CD8-positive, alpha-beta memory T cell (primary cell): ENCODE measurements around the gene SLC41A3. TPM values are rescaled to one million over a fixed set of nuclear protein-coding genes. Genes with fewer than 3 reads are reported as not detected.

ENCODE experiments used
- CTCF ChIA-PET: fragments of 350-600 bp; sonication (Branson Sonifier 250); formaldehyde crosslinking; loops from one replicate; lab custom pipeline; 2021; ENCODE audit warnings: antibody characterized with exemption; lab: Charles Lee
- POLR2A ChIA-PET: fragments of 350-600 bp; sonication (Branson Sonifier 250); formaldehyde crosslinking; loops from one replicate; lab custom pipeline; 2021; ENCODE audit warnings: antibody characterized with exemption; lab: Charles Lee
- DNase-seq, 5 donors: peaks; one replicate each; pipeline versions ENCODE4 v3.0.0 to v3.0.0-alpha.2; 2020 to 2022; ENCODE audit warnings: mixed read lengths in 1 of 5
- H3K27ac ChIP-seq: one replicate; pipeline ENCODE4 v1.7.0; 2013; ENCODE audit warnings: low read depth, mild to moderate bottlenecking, low read length, moderate library complexity
- H3K27me3 ChIP-seq: 2 replicates; pipeline ENCODE4 v1.7.0; 2013; ENCODE audit warnings: low read length, mild to moderate bottlenecking; ENCODE audit not compliant: insufficient read depth, poor library complexity, severe bottlenecking
- H3K36me3 ChIP-seq: 2 replicates; pipeline ENCODE4 v1.7.0; 2013; ENCODE audit warnings: mild to moderate bottlenecking, low read length, moderate library complexity; ENCODE audit not compliant: insufficient read depth
- H3K4me1 ChIP-seq: 2 replicates; pipeline ENCODE4 v1.7.0; 2013; ENCODE audit warnings: mild to moderate bottlenecking, low read length, moderate library complexity; ENCODE audit not compliant: insufficient read depth
- H3K4me3 ChIP-seq: 2 replicates; pipeline ENCODE4 v1.7.0; 2013; ENCODE audit warnings: mild to moderate bottlenecking, low read length
- H3K9me3 ChIP-seq: 2 replicates; pipeline ENCODE4 v1.7.0; 2013; ENCODE audit warnings: mild to moderate bottlenecking, low read length
- H3K27ac Mint-ChIP-seq, 8 donors: one replicate each; pipeline ENCODE4 v1.8.0; 2020 to 2021; ENCODE audit warnings: mixed read lengths in 8 of 8, mild to moderate bottlenecking in 6 of 8, inconsistent platforms in 3 of 8, moderate library complexity in 3 of 8
- H3K27me3 Mint-ChIP-seq, 2 donors: one replicate each; pipeline ENCODE4 v1.8.0; 2020 to 2021; ENCODE audit warnings: mixed read lengths in 2 of 2, mild to moderate bottlenecking in 1 of 2, moderate library complexity in 1 of 2
- H3K36me3 Mint-ChIP-seq, 3 donors: one replicate each; pipeline ENCODE4 v1.8.0; 2020 to 2021; ENCODE audit warnings: mixed read lengths in 3 of 3, inconsistent platforms in 1 of 3, mild to moderate bottlenecking in 1 of 3
- H3K4me1 Mint-ChIP-seq, 3 donors: one replicate each; pipeline ENCODE4 v1.8.0; 2020 to 2021; ENCODE audit warnings: mixed read lengths in 3 of 3, inconsistent platforms in 1 of 3, mild to moderate bottlenecking in 1 of 3
- H3K4me3 Mint-ChIP-seq, 7 donors: one replicate each; pipeline ENCODE4 v1.8.0; 2020 to 2021; ENCODE audit warnings: mixed read lengths in 7 of 7, mild to moderate bottlenecking in 6 of 7, moderate library complexity in 4 of 7, inconsistent platforms in 2 of 7
- H3K9me3 Mint-ChIP-seq, 5 donors: one replicate each; pipeline ENCODE4 v1.8.0; 2020 to 2022; ENCODE audit warnings: mixed read lengths in 5 of 5, mild to moderate bottlenecking in 3 of 5, moderate library complexity in 2 of 5, inconsistent platforms in 1 of 5
- polyA plus RNA-seq: library from polyadenylated mRNA; unstranded; fragments of 300-500 nt; fragmentation: Illumina TruSeq; gene quantifications from one replicate; pipeline ENCODE4 v1.2.3, GENCODE V29; 2021
- total RNA-seq, 2 experiments: library from RNA; stranded (reverse); gene quantifications; one replicate each; pipeline ENCODE4 v1.2.3, GENCODE V29; 2021

The SLC41A3 gene
- total and polyA plus RNA-seq, 3 experiments from 2014 or later, result 25.8 to 28.0 (median 25.8) TPM

DNA sequence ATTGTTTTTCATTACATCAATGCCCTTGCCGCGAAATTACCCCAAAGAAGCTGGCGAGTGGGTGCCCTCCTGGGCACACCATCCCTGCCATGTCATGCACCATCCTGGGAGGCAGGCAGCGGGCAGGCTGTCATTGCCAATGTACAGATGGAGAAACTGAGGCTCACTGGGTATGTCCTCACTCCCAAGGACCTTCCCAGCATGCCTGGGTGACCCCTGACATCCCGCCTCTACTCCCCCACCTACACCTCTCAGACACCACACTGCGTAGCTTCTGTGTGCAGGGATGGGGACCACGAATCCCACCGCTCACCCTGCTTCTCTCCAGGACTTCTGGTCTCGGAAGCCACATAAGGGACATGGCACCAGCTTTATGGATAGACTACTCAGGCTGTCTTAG, 41.0 kb upstream of the SLC41A3 start:
- Histone ChIP-seq H3K36me3 (no peaks in the 10 kb centered on the region), H3K9me3 (no peaks in the 10 kb centered on the region), H3K27me3 (no peaks in the 10 kb centered on the region), H3K27ac (no peak overlapping the region), H3K4me1 (no peaks in the 10 kb centered on the region), H3K4me3 (no peak overlapping the region)
- ChIA-PET POLR2A (no interaction called here), CTCF (interaction anchor here (1.3 kb wide), 1 partner anchor 10 kb away, joined by 5 read pairs; no protein-coding TSS in a partner anchor)
- DNase-seq, result peak in 1 of 5 donors; percentile 25
- H3K27me3 Mint-ChIP-seq, result peaks cover 0 to 10% of the 10 kb centered on the region in 2 donors
- H3K4me3 Mint-ChIP-seq, result no peak overlapping the region
- no peaks in the 10 kb centered on the region for H3K9me3 Mint-ChIP-seq
- no peaks in the 10 kb centered on the region for H3K4me1 Mint-ChIP-seq
- H3K27ac Mint-ChIP-seq, result no peak overlapping the region
- H3K36me3 Mint-ChIP-seq, result no peaks in the 10 kb centered on the region

DNA sequence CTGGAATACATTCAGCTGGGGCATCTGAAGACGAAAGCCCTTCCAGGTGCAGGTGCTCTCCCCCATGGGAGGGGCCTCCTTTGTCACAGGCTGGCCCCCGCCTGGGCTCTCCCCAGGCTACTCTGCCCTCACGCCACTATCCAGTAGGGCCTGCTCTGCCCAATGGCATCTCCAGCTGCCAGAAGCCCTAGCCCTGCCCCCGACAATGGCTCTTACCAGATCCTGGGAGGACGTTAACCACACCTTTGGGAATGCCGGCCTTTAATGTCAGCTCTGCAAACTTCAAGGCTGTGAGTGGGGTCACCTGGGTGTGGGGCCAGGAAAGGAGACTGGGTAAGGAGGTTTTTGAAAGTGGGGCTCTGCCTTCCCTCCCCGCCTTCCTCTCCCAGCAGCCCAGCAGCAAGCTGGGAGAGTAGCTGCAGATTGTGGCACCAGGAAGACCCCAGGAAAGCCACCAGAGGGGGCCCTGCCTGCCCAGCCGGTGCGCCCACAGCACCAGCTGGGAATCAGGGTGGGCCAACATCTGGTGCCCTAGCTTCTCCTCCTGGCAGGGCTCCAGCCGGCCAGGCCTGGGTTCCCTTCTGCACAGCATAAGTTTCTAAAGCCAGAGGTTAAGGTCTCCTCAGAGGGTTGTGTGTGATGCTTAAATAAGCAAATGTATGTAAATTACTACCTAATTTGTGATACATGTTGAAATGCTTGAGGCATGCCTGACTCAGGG, 40.4 kb upstream of the SLC41A3 start:
- H3K4me3 ChIP-seq, result no peak overlapping the region
- no peak overlapping the region for H3K27ac ChIP-seq
- no peak overlapping the region for H3K27ac Mint-ChIP-seq
- H3K9me3 ChIP-seq, result no peaks in the 10 kb centered on the region
- ChIA-PET POLR2A (no interaction called here), CTCF (no interaction called here)
- H3K4me1 ChIP-seq, result no peaks in the 10 kb centered on the region
- H3K36me3 ChIP-seq, result no peaks in the 10 kb centered on the region
- DNase-seq, result peak in 1 of 5 donors; percentile 28
- H3K27me3 Mint-ChIP-seq, result peaks cover 0 to 12% of the 10 kb centered on the region in 2 donors
- H3K27me3 ChIP-seq, result no peaks in the 10 kb centered on the region
- no peaks in the 10 kb centered on the region for H3K36me3 Mint-ChIP-seq
- no peaks in the 10 kb centered on the region for H3K4me1 Mint-ChIP-seq
- H3K9me3 Mint-ChIP-seq, result no peaks in the 10 kb centered on the region
- no peak overlapping the region for H3K4me3 Mint-ChIP-seq

DNA sequence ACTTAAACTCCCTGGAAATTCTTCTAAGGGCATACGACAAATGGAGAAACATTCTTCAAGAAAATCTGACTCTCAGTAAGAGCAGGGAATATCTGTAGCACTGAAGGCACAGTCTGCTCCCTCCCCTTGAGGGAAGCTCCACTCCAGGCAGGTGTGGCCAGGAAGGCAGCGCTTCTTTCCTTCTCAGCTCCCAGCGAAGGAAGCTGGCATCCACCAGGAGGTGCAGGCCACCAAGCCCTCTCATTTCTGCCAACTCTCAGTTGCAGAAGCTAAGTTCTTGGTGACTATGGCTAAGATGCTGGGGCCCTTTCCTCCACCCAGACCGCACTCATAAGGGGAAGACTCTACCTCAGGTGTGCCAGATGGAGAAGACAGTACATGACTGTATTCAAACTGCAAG, 37.7 kb upstream of the SLC41A3 start:
- no peaks in the 10 kb centered on the region for H3K9me3 ChIP-seq
- POLR2A ChIA-PET, result no interaction called here
- Mint-ChIP-seq H3K4me3 (no peak overlapping the region), H3K27me3 (peaks cover 4 to 22% of the 10 kb centered on the region in 2 donors), H3K9me3 (no peaks in the 10 kb centered on the region), H3K36me3 (no peaks in the 10 kb centered on the region), H3K27ac (no peak overlapping the region), H3K4me1 (no peaks in the 10 kb centered on the region)
- no peak overlapping the region for H3K27ac ChIP-seq
- no peaks in the 10 kb centered on the region for H3K36me3 ChIP-seq
- DNase-seq, result peak in 1 of 5 donors; percentile 23
- H3K4me1 ChIP-seq, result no peaks in the 10 kb centered on the region
- CTCF ChIA-PET, result no interaction called here
- H3K4me3 ChIP-seq, result no peak overlapping the region
- H3K27me3 ChIP-seq, result no peaks in the 10 kb centered on the region

DNA sequence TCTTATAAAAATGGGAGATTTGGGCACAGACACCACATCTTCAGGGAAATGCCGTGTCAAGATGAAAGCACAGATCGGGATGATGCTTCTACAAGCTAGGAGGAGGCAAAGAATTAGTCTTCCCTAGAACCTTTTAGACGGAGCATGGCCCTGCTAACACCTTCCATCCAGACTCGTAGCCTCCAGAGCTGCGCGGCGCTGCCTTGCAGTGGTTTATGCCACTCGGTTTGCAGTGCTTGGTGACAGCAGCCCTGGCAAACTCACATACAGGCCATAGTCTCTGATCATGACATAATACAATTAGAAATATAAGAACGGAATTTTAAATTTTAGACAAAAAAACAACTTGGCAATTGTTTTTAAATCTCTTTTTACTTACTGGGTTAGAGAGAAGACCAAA, 37.1 kb upstream of the SLC41A3 start:
- H3K4me1 Mint-ChIP-seq, result no peaks in the 10 kb centered on the region
- no peak overlapping the region for H3K4me3 Mint-ChIP-seq
- no peaks in the 10 kb centered on the region for H3K36me3 Mint-ChIP-seq
- H3K27me3 Mint-ChIP-seq, result peaks cover 4 to 22% of the 10 kb centered on the region in 2 donors
- no peaks in the 10 kb centered on the region for H3K4me1 ChIP-seq
- H3K27me3 ChIP-seq, result no peaks in the 10 kb centered on the region
- ChIA-PET CTCF (no interaction called here), POLR2A (no interaction called here)
- no peak overlapping the region for H3K27ac ChIP-seq
- peak in 1 of 5 donors; percentile 39 for DNase-seq
- H3K9me3 Mint-ChIP-seq, result no peaks in the 10 kb centered on the region
- no peak overlapping the region for H3K27ac Mint-ChIP-seq
- H3K9me3 ChIP-seq, result no peaks in the 10 kb centered on the region
- no peak overlapping the region for H3K4me3 ChIP-seq
- no peaks in the 10 kb centered on the region for H3K36me3 ChIP-seq

DNA sequence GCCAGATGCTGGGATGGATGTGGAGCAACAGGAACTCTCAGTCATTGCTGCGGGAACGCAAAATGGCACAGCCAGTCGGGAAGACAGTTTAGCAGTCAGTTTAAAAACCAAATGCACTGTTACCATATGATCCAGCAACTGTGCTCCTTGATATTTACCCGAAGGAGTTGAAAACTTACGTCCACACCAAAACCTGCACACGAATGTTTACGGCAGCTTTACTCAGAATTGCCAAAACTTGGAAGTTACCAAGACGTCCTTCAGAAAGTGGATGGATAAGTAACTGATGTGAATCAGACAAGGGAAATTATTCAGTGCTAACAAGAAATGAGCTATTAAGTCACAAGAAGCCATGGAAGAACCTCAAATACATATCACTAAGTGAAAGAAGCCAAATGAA, 36.1 kb upstream of the SLC41A3 start:
- Mint-ChIP-seq H3K4me1 (no peaks in the 10 kb centered on the region), H3K27ac (no peak overlapping the region), H3K4me3 (no peak overlapping the region), H3K9me3 (no peaks in the 10 kb centered on the region), H3K27me3 (peaks cover 4 to 22% of the 10 kb centered on the region in 2 donors), H3K36me3 (no peaks in the 10 kb centered on the region)
- CTCF ChIA-PET, result no interaction called here
- DNase-seq, result no peak
- POLR2A ChIA-PET, result no interaction called here
- Histone ChIP-seq H3K4me3 (no peak overlapping the region), H3K4me1 (no peaks in the 10 kb centered on the region), H3K9me3 (no peaks in the 10 kb centered on the region), H3K36me3 (no peaks in the 10 kb centered on the region), H3K27ac (no peak overlapping the region), H3K27me3 (no peaks in the 10 kb centered on the region)

DNA sequence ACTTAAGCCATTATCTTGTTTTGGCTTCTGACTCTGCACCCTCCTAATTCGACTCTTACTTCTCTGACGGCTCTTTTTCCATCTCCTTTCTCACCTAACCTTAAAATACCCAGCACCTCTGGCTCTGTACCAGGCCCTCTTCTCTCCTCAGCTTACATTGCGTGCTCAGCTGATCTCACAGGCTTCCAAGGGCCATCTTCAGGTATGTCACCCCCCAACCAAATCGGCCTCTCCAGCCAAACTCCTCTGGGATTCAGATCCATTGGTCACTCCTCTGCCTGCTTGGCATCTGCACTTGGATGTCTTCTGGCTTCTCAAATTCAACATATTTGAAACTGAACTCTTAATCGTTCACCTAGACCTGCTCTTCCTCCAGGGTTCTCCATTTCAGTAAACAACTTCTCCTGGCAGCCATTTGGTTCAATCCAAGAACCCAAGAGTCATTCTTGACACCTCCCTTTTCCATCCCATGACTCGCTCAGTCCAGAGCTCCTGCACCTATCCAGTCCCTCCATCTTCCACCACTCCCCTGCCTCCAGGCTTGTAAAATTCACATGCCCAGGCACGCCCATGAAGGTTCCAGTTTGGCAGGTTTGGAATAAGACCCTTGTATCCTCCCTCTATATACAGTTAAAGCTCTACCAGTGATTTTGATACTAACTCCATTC, 35.2 kb upstream of the SLC41A3 start:
- H3K4me1 Mint-ChIP-seq, result no peaks in the 10 kb centered on the region
- DNase-seq, result no peak
- Histone ChIP-seq H3K27ac (no peak overlapping the region), H3K27me3 (no peaks in the 10 kb centered on the region), H3K9me3 (no peaks in the 10 kb centered on the region), H3K36me3 (no peaks in the 10 kb centered on the region), H3K4me3 (no peak overlapping the region), H3K4me1 (no peaks in the 10 kb centered on the region)
- H3K9me3 Mint-ChIP-seq, result no peaks in the 10 kb centered on the region
- H3K27ac Mint-ChIP-seq, result no peak overlapping the region
- POLR2A ChIA-PET, result no interaction called here
- H3K4me3 Mint-ChIP-seq, result no peak overlapping the region
- H3K36me3 Mint-ChIP-seq, result no peaks in the 10 kb centered on the region
- CTCF ChIA-PET, result interaction anchor here (1.0 kb wide), 1 partner anchor 15 kb away, joined by 5 read pairs; no protein-coding TSS in a partner anchor
- peaks cover 4 to 22% of the 10 kb centered on the region in 2 donors for H3K27me3 Mint-ChIP-seq

DNA sequence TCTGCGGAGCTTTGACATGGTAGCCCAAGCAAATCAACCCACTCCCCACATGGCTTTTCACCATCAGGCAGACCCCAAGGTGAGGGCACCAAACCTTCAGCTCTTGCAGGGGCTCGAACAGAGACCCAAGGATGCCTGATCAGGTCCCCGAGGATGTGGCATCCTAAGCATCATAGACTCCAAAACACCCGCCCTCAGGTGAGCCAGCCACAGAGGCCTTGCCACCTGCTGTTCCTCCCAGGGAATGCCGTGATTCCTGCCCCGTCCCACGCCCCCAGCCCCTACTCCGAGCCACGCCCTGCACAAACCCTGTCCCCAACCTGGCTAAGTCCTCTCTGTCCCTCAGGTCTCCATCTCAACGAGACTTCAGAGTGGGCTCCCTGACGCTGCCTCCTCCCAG, 34.7 kb upstream of the SLC41A3 start:
- H3K27me3 ChIP-seq, result no peaks in the 10 kb centered on the region
- no peaks in the 10 kb centered on the region for H3K9me3 ChIP-seq
- Mint-ChIP-seq H3K4me1 (no peaks in the 10 kb centered on the region), H3K27ac (no peak overlapping the region), H3K4me3 (no peak overlapping the region), H3K27me3 (peaks cover 4 to 19% of the 10 kb centered on the region in 2 donors), H3K9me3 (no peaks in the 10 kb centered on the region), H3K36me3 (no peaks in the 10 kb centered on the region)
- DNase-seq, result peak in 1 of 5 donors; percentile 7
- H3K27ac ChIP-seq, result no peak overlapping the region
- no peak overlapping the region for H3K4me3 ChIP-seq
- no peaks in the 10 kb centered on the region for H3K4me1 ChIP-seq
- ChIA-PET CTCF (interaction anchor here (1.0 kb wide), 1 partner anchor 16 kb away, joined by 5 read pairs; no protein-coding TSS in a partner anchor), POLR2A (no interaction called here)
- no peaks in the 10 kb centered on the region for H3K36me3 ChIP-seq

DNA sequence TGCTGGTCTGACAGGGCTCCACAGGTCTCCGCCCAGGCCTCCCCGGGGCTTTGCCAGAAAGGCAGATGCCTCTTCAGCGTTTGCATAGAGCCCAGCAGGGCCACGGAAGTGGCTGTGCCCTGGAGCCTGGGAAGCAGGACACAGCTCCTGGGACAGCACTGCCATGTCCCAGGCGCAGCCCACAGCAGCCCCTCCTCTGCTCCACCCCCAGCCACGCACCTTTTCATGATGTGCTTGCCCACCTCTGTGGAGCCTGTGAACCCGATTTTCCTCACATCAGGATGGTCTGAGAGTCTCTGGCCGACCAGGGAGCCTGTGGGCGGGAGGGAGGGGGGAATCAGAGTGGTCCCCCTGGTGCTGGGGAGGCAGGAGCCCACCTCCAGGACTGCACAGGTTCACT, 33.9 kb upstream of the SLC41A3 start:
- peaks cover 4 to 19% of the 10 kb centered on the region in 2 donors for H3K27me3 Mint-ChIP-seq
- POLR2A ChIA-PET, result no interaction called here
- no peaks in the 10 kb centered on the region for H3K4me1 ChIP-seq

More for the DNA sequence above, 33.9 kb upstream of the SLC41A3 start:
- H3K4me3 Mint-ChIP-seq, result no peak overlapping the region
- Histone ChIP-seq H3K9me3 (no peaks in the 10 kb centered on the region), H3K27me3 (no peaks in the 10 kb centered on the region), H3K36me3 (no peaks in the 10 kb centered on the region), H3K27ac (no peak overlapping the region), H3K4me3 (no peak overlapping the region)
- DNase-seq, result peak in 1 of 5 donors; percentile 27
- no peaks in the 10 kb centered on the region for H3K9me3 Mint-ChIP-seq
- H3K27ac Mint-ChIP-seq, result no peak overlapping the region
- no peaks in the 10 kb centered on the region for H3K4me1 Mint-ChIP-seq
- H3K36me3 Mint-ChIP-seq, result no peaks in the 10 kb centered on the region
- CTCF ChIA-PET, result no interaction called here
